HepG2 (cell line): Measurements from ENCODE around the gene APOA1. TPM values are rescaled to one million over a fixed set of nuclear protein-coding genes. Genes with fewer than 3 reads are reported as not detected.

ENCODE experiments used
- HHEX ChIP-seq: IDR thresholded peaks from 2 replicates; pipeline ENCODE4 v1.6.1; 2016; ENCODE audit warnings: control low read depth
- HMGA1 ChIP-seq: sonication (generic); formaldehyde crosslinking; conservative IDR thresholded peaks from 2 replicates; pipeline ENCODE4 v1.4.0; 2020; ENCODE audit warnings: missing genetic modification reagents
- HNRNPK ChIP-seq: fragments of 200-400 bp; formaldehyde crosslinking; IDR thresholded peaks from 2 replicates; pipeline ENCODE4 v1.6.1; 2018; ENCODE audit warnings: low read length, low read depth, moderate library complexity, mild to moderate bottlenecking; ENCODE audit not compliant: poor library complexity, severe bottlenecking
- REXO4 ChIP-seq: sonication (generic); formaldehyde crosslinking; IDR thresholded peaks from 2 replicates; pipeline ENCODE4 v1.8.0; 2022; ENCODE audit warnings: missing genetic modification reagents, mild to moderate bottlenecking, borderline replicate concordance
- SNAPC4 ChIP-seq: sonication (generic); formaldehyde crosslinking; IDR thresholded peaks from 2 replicates; pipeline ENCODE4 v1.4.0; 2020; ENCODE audit warnings: mild to moderate bottlenecking, missing genetic modification reagents
- TGIF2 ChIP-seq: IDR thresholded peaks from 2 replicates; pipeline ENCODE4 v1.6.1; 2016; ENCODE audit warnings: control low read depth, missing compliant biosample characterization
- ZNF12 ChIP-seq: sonication (generic); formaldehyde crosslinking; IDR thresholded peaks from 2 replicates; pipeline ENCODE4 v1.5.0; 2020; ENCODE audit warnings: missing genetic modification reagents
- ZNF567 ChIP-seq: sonication (generic); formaldehyde crosslinking; IDR thresholded peaks from 2 replicates; pipeline ENCODE4 v1.8.1; 2023; ENCODE audit warnings: mild to moderate bottlenecking, missing genetic modification reagents, borderline replicate concordance
- ZNF572 ChIP-seq: sonication (generic); formaldehyde crosslinking; IDR thresholded peaks from 2 replicates; pipeline ENCODE4 v1.5.1; 2020; ENCODE audit warnings: mild to moderate bottlenecking, missing genetic modification reagents
- ZNF646 ChIP-seq: sonication (generic); formaldehyde crosslinking; IDR thresholded peaks from 2 replicates; pipeline ENCODE4 v1.9.0; 2021; ENCODE audit warnings: mild to moderate bottlenecking, missing genetic modification reagents
- ZNF878 ChIP-seq: sonication (generic); formaldehyde crosslinking; IDR thresholded peaks from 2 replicates; pipeline ENCODE4 v1.8.1; 2023; ENCODE audit warnings: mild to moderate bottlenecking, missing genetic modification reagents, moderate library complexity
- polyA plus RNA-seq, 8 experiments: library from polyadenylated mRNA; depleted of rRNA in 3 of 8; stranded (reverse) in 7 of 8; unstranded in 1 of 8; fragments of >200 nt; fragmentation: Illumina TruSeq in 4 of 8; extraction: Trizol in 4 of 8; gene quantifications; 2 replicates each; pipeline versions ENCODE4 v1.2.1 to v1.2.3, GENCODE V29; 2011 to 2016; ENCODE audit warnings: low read depth in 4 of 8, missing spikeins in 1 of 8, mixed read lengths in 1 of 8; ENCODE audit not compliant: insufficient read depth in 1 of 8
- total RNA-seq, 5 experiments: library from RNA; depleted of rRNA; stranded (reverse); fragments of >200 nt; fragmentation: Illumina TruSeq; extraction: Trizol; gene quantifications; 2 replicates each; pipeline ENCODE4 v1.2.3, GENCODE V29; 2016; ENCODE audit warnings: low read depth in 1 of 5
- TF ChIP-seq, protein P1 (sequence below): sonication (generic); formaldehyde crosslinking; IDR thresholded peaks from 2 replicates; pipeline ENCODE4 v1.4.0; 2020; ENCODE audit warnings: missing genetic modification reagents

The APOA1 gene
- total and polyA plus RNA-seq, 2 of the 13 experiments (the other 11 are each of a cell fraction or from before 2014, with no cell fraction given): 1,973 to 5,485 TPM

DNA sequence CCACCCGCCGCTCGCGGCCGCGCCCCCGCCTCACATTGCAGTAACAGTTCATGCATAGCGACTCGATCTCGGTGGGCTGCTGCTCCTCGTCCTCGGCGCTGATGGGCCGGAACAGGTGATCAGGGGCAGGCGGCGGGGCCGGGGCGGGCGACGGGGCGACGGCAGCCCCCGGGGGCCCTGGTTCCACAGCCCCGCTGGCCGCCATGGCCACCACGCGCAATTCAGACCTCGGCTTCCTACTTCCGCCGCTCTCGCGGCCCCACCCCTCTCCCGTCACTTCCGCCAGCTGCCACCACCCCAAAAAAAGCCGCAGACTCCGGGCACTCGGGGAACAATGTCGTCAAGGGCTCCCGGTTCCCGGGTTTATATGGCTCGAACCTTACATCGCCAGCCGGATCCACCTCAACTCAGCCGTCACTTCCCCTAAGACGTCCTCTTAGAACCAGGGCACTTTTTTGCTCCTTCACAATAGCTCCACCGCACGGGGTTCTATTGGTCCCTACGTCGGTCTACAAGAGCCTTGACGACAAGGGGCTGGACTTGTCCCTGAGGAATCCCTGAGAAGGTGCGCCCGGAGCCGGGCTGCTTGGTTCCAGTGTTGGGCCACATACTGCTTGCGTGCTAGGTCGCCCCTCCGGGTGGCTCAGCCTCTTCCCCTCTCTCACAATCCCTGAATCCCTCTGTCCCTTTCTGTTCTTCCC, 49.5 kb downstream of the APOA1 start, which contains the start of gene ZPR1 (continued):
- TF ChIP-seq TGIF2 (CRISPR knock-in tag) (0 out of 2 replicates have a peak, but pooled peaks have one; percentile 27), ZNF572 (CRISPR knock-in tag) (0 out of 2 replicates have a peak, but pooled peaks have one; percentile 24), ZNF878 (CRISPR knock-in tag) (peak; percentile 43; the same call in 1 of the 2 replicates), ZNF646 (CRISPR knock-in tag) (no peak), REXO4 (no peak), HMGA1 (CRISPR knock-in tag) (no peak), ZNF12 (CRISPR knock-in tag) (no peak), SNAPC4 (CRISPR knock-in tag) (no peak), HHEX (CRISPR knock-in tag) (no peak), HNRNPK (peak; percentile 64), ZNF567 (CRISPR knock-in tag) (no peak)
- TF ChIP-seq, protein P1, sequence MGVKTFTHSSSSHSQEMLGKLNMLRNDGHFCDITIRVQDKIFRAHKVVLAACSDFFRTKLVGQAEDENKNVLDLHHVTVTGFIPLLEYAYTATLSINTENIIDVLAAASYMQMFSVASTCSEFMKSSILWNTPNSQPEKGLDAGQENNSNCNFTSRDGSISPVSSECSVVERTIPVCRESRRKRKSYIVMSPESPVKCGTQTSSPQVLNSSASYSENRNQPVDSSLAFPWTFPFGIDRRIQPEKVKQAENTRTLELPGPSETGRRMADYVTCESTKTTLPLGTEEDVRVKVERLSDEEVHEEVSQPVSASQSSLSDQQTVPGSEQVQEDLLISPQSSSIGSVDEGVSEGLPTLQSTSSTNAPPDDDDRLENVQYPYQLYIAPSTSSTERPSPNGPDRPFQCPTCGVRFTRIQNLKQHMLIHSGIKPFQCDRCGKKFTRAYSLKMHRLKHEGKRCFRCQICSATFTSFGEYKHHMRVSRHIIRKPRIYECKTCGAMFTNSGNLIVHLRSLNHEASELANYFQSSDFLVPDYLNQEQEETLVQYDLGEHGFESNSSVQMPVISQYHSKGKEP (CRISPR knock-in tag): 0 out of 2 replicates have a peak, but pooled peaks have one; percentile 45
